Measurements from ENCODE around the gene MYO1D. TPM values are rescaled to one million over a fixed set of nuclear protein-coding genes. Genes with fewer than 3 reads are reported as not detected.

Gene MYO1D
- total RNA-seq, 1 experiment from 2014 or later: 35.7 TPM

DNA sequence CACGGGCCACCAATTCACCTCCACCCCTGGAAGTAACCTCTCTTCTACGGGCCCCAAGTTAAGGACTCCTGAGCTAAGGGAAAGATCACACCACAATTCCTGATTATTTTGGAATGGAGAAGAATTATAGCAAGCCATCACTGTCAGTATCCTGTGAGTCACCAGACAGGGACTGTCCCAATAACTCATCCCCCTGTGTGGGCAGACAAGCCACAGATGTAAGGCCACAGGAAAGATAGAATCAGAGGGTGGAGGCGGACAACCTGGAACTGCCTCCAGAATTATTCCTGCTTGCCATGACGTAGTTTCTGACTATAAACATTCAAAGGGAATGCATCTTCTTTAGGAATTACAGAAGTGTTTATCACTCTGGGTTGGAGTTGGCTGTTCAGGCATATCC is 5.8 kb upstream of the MYO1D start:
- H2AFZ ChIP-seq (ENCODE audit: low read depth, low read length, poor library complexity, severe bottlenecking): no peak overlapping the region
- intact Hi-C loops (cut with micrococcal nuclease): no loop called here
- TF ChIP-seq TCF7L2 (IDR thresholded peaks at IDR 0.05; ENCODE audit: borderline replicate concordance, extremely low read depth, insufficient read depth, insufficient read length): no peak
- TF ChIP-seq MAX (IDR thresholded peaks at IDR 0.05): no peak
- TF ChIP-seq YY1 (IDR thresholded peaks at IDR 0.05; ENCODE audit: extremely low read depth, insufficient replicate concordance, low read depth, low read length): no peak
- no peak for TF ChIP-seq CBX3 (IDR thresholded peaks at IDR 0.05; ENCODE audit: low read depth)
- TF ChIP-seq ZNF274 (IDR thresholded peaks at IDR 0.05; ENCODE audit: low read depth, low read length): no peak
- TF ChIP-seq POLR2AphosphoS5 (IDR thresholded peaks at IDR 0.05; ENCODE audit: low read depth, low read length): no peak
- TF ChIP-seq, protein P1, sequence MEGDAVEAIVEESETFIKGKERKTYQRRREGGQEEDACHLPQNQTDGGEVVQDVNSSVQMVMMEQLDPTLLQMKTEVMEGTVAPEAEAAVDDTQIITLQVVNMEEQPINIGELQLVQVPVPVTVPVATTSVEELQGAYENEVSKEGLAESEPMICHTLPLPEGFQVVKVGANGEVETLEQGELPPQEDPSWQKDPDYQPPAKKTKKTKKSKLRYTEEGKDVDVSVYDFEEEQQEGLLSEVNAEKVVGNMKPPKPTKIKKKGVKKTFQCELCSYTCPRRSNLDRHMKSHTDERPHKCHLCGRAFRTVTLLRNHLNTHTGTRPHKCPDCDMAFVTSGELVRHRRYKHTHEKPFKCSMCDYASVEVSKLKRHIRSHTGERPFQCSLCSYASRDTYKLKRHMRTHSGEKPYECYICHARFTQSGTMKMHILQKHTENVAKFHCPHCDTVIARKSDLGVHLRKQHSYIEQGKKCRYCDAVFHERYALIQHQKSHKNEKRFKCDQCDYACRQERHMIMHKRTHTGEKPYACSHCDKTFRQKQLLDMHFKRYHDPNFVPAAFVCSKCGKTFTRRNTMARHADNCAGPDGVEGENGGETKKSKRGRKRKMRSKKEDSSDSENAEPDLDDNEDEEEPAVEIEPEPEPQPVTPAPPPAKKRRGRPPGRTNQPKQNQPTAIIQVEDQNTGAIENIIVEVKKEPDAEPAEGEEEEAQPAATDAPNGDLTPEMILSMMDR (IDR thresholded peaks at IDR 0.05 in 2 of 3, conservative IDR thresholded peaks at IDR 0.05 in 1 of 3; ENCODE audit: borderline replicate concordance in 1 of 3, insufficient read depth in 1 of 3, low read depth in 2 of 3, low read length in 2 of 3): no peak
- no peak for TF ChIP-seq EGR1 (IDR thresholded peaks at IDR 0.05; ENCODE audit: low read depth)
- no peak for TF ChIP-seq SIN3A (IDR thresholded peaks at IDR 0.05; ENCODE audit: low read depth)
- TF ChIP-seq SRF (IDR thresholded peaks at IDR 0.05; ENCODE audit: low read depth): no peak
- TF ChIP-seq FOSL1 (IDR thresholded peaks at IDR 0.05; ENCODE audit: low read depth): no peak
- TF ChIP-seq RAD21 (IDR thresholded peaks at IDR 0.05; ENCODE audit: low read depth): no peak
- ChIA-PET RAD21 (ENCODE audit: low non-redundant PET in 1 of 2, low total read pairs in 2 of 2, uncharacterized antibody in 2 of 2, unreplicated experiment in 2 of 2) (no interaction called here), POLR2A (no interaction called here), CTCF (interaction anchor here (0.6 kb wide), 1 partner anchor 100 kb away, joined by 3 read pairs; no protein-coding TSS in a partner anchor)
- H3K9ac ChIP-seq (ENCODE audit: low read length): no peak overlapping the region
- H3K4me2 ChIP-seq (ENCODE audit: low read length): no peak overlapping the region
- no TSS peak for BruUV-seq (replicated peaks)
- H3K4me3 ChIP-seq (replicated peaks in 1 of 2; ENCODE audit: low read depth in 1 of 2, low read length in 2 of 2): no peak overlapping the region
- H3K9me2 ChIP-seq (ENCODE audit: insufficient read depth): no peaks in the 10 kb centered on the region
- H3K27me3 ChIP-seq (ENCODE audit: insufficient read depth, low read length): peaks cover 7% of the 10 kb centered on the region; the same call in 1 of the 2 replicates
- H3K9me3 ChIP-seq (ENCODE audit: control insufficient read depth in 1 of 2, insufficient read depth in 1 of 2, low read depth in 1 of 2, low read length in 2 of 2): no peaks in the 10 kb centered on the region
- H3K27ac ChIP-seq (ENCODE audit: low read depth, low read length): no peak overlapping the region
- 0 out of 4 replicates have a peak, but pooled peaks cover under 1% of the 10 kb centered on the region in 2 experiments for H3K4me1 ChIP-seq (ENCODE audit: control insufficient read depth in 1 of 2, insufficient read depth in 2 of 2, low read length in 2 of 2)
- no peaks in the 10 kb centered on the region for H3K79me2 ChIP-seq (ENCODE audit: insufficient read depth, low read length)
- H3K36me3 ChIP-seq (ENCODE audit: control insufficient read depth in 1 of 2, insufficient read depth in 2 of 2, low read length in 2 of 2): no peaks in the 10 kb centered on the region
- no peak for DNase-seq (ENCODE audit: low read depth, low spot score)
- H4K20me1 ChIP-seq (ENCODE audit: insufficient read depth): no peaks in the 10 kb centered on the region
- no peak for ATAC-seq

All from HCT116 (cell line).